ENCODE measurements around the gene FAAP20. TPM values are rescaled to one million over a fixed set of nuclear protein-coding genes. Genes with fewer than 3 reads are reported as not detected.

FAAP20 gene
- total RNA-seq, 1 experiment from 2014 or later: 133 TPM

GRCh38 chr1:2233468-2233867 is 38.9 kb upstream of the FAAP20 start (continued):
- TF ChIP-seq CREM (CRISPR knock-in tag; IDR thresholded peaks at IDR 0.05) (no peak), ZNF232 (CRISPR knock-in tag; IDR thresholded peaks at IDR 0.05) (no peak), ZNF416 (CRISPR knock-in tag; IDR thresholded peaks at IDR 0.05) (no peak)

DNA sequence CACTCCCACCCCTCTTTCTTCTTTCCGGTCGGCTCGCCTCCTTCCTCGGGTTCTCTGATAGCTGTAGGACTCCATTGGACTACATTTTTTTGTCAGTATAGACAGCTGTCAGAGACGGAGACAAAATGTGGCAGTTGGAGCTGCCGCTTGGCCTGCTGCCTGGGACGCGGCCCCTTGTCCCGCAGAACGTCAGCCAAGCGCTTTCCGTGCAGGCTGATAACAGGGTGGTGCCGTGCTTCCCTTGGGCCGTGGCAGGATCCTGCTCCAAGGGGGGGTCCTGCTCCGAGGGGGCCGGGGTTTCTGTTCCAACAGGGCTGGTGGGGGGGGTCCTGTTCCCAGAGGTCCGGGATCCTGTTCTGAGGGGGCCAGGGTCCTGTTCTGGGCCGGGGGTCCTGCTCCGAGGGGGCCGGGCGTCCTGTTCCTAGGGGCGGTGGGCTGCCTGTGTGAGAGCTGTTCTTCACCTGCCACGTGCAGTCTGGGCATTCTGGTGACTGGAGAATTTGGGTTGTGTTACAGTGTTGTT is 38.4 kb upstream of the FAAP20 start:
- Mint-ChIP-seq H3K27me3 (ENCODE audit: low read depth) (no peaks in the 10 kb centered on the region), H3K36me3 (no peaks in the 10 kb centered on the region), H3K4me1 (peaks cover 62% of the 10 kb centered on the region), H3K9me3 (no peaks in the 10 kb centered on the region), H3K4me3 (no peak overlapping the region), H3K27ac (peak overlapping the region; percentile 80)
- ATAC-seq (no peak), DNase-seq (ENCODE audit: low spot score) (no peak)
- TF ChIP-seq ZNF532 (CRISPR knock-in tag; IDR thresholded peaks at IDR 0.05; ENCODE audit: borderline replicate concordance) (no peak), GABPB1 (CRISPR knock-in tag; IDR thresholded peaks at IDR 0.05) (peak; percentile 0; the same call in 1 of the 2 replicates), SOX15 (CRISPR knock-in tag; IDR thresholded peaks at IDR 0.05) (no peak), ESRRA (CRISPR knock-in tag; IDR thresholded peaks at IDR 0.05; ENCODE audit: borderline replicate concordance) (no peak)
- TF ChIP-seq, protein P1, sequence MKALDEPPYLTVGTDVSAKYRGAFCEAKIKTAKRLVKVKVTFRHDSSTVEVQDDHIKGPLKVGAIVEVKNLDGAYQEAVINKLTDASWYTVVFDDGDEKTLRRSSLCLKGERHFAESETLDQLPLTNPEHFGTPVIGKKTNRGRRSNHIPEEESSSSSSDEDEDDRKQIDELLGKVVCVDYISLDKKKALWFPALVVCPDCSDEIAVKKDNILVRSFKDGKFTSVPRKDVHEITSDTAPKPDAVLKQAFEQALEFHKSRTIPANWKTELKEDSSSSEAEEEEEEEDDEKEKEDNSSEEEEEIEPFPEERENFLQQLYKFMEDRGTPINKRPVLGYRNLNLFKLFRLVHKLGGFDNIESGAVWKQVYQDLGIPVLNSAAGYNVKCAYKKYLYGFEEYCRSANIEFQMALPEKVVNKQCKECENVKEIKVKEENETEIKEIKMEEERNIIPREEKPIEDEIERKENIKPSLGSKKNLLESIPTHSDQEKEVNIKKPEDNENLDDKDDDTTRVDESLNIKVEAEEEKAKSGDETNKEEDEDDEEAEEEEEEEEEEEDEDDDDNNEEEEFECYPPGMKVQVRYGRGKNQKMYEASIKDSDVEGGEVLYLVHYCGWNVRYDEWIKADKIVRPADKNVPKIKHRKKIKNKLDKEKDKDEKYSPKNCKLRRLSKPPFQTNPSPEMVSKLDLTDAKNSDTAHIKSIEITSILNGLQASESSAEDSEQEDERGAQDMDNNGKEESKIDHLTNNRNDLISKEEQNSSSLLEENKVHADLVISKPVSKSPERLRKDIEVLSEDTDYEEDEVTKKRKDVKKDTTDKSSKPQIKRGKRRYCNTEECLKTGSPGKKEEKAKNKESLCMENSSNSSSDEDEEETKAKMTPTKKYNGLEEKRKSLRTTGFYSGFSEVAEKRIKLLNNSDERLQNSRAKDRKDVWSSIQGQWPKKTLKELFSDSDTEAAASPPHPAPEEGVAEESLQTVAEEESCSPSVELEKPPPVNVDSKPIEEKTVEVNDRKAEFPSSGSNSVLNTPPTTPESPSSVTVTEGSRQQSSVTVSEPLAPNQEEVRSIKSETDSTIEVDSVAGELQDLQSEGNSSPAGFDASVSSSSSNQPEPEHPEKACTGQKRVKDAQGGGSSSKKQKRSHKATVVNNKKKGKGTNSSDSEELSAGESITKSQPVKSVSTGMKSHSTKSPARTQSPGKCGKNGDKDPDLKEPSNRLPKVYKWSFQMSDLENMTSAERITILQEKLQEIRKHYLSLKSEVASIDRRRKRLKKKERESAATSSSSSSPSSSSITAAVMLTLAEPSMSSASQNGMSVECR (CRISPR knock-in tag; IDR thresholded peaks at IDR 0.05; ENCODE audit: borderline replicate concordance): no peak
- POLR2A ChIA-PET: no interaction called here
- CTCF ChIA-PET: interaction anchor here (1.1 to 2.6 kb wide), 4 partner anchors 15 to 79 kb away, joined by 3 to 14 read pairs (median 4); partner anchors contain the start of gene FAAP20

GRCh38 chr1:2232255-2232915 is 37.8 kb upstream of the FAAP20 start:
- Mint-ChIP-seq H3K27me3 (ENCODE audit: low read depth) (no peaks in the 10 kb centered on the region), H3K9me3 (no peaks in the 10 kb centered on the region), H3K4me1 (peaks cover 58% of the 10 kb centered on the region), H3K27ac (peak overlapping the region; percentile 95), H3K36me3 (no peaks in the 10 kb centered on the region), H3K4me3 (peak overlapping the region; percentile 96)
- ChIA-PET POLR2A (interaction anchor here (1.0 kb wide), 1 partner anchor 39 kb away, joined by 3 read pairs; no protein-coding TSS in a partner anchor), CTCF (interaction anchor here (1.0 to 5.1 kb wide), 5 partner anchors 16 to 149 kb away, joined by 3 to 28 read pairs (median 10); partner anchors contain the start of gene FAAP20)
- TF ChIP-seq, protein P2, sequence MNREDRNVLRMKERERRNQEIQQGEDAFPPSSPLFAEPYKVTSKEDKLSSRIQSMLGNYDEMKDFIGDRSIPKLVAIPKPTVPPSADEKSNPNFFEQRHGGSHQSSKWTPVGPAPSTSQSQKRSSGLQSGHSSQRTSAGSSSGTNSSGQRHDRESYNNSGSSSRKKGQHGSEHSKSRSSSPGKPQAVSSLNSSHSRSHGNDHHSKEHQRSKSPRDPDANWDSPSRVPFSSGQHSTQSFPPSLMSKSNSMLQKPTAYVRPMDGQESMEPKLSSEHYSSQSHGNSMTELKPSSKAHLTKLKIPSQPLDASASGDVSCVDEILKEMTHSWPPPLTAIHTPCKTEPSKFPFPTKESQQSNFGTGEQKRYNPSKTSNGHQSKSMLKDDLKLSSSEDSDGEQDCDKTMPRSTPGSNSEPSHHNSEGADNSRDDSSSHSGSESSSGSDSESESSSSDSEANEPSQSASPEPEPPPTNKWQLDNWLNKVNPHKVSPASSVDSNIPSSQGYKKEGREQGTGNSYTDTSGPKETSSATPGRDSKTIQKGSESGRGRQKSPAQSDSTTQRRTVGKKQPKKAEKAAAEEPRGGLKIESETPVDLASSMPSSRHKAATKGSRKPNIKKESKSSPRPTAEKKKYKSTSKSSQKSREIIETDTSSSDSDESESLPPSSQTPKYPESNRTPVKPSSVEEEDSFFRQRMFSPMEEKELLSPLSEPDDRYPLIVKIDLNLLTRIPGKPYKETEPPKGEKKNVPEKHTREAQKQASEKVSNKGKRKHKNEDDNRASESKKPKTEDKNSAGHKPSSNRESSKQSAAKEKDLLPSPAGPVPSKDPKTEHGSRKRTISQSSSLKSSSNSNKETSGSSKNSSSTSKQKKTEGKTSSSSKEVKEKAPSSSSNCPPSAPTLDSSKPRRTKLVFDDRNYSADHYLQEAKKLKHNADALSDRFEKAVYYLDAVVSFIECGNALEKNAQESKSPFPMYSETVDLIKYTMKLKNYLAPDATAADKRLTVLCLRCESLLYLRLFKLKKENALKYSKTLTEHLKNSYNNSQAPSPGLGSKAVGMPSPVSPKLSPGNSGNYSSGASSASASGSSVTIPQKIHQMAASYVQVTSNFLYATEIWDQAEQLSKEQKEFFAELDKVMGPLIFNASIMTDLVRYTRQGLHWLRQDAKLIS (CRISPR knock-in tag; IDR thresholded peaks at IDR 0.05; ENCODE audit: borderline replicate concordance): no peak
- TF ChIP-seq GABPB1 (CRISPR knock-in tag; IDR thresholded peaks at IDR 0.05) (peak; percentile 70), ZNF219 (CRISPR knock-in tag; IDR thresholded peaks at IDR 0.05; ENCODE audit: borderline replicate concordance) (no peak)
- ATAC-seq: no peak
- DNase-seq (ENCODE audit: low spot score): no peak

Data from WTC11 (cell line).